Ishikawa (cell line): Measurements from ENCODE around the gene MAK.

Experiments used
- EGR1 ChIP-seq: IDR thresholded peaks from 2 replicates; pipeline ENCODE4 v1.6.1; 2012
- TAF1 ChIP-seq: IDR thresholded peaks from 2 replicates; pipeline ENCODE4 v1.6.1; 2012; ENCODE audit warnings: low read depth, mild to moderate bottlenecking
- ZBTB7A ChIP-seq: IDR thresholded peaks from 2 replicates; pipeline ENCODE4 v1.6.1; 2012; ENCODE audit warnings: low read depth
- TF ChIP-seq, protein P1 (sequence below): IDR thresholded peaks from 2 replicates; pipeline ENCODE4 v1.6.1; 2012
- TF ChIP-seq, protein P2 (sequence below): IDR thresholded peaks from 2 replicates; pipeline ENCODE4 v1.6.1; 2012; ENCODE audit warnings: low read depth, mild to moderate bottlenecking

DNA sequence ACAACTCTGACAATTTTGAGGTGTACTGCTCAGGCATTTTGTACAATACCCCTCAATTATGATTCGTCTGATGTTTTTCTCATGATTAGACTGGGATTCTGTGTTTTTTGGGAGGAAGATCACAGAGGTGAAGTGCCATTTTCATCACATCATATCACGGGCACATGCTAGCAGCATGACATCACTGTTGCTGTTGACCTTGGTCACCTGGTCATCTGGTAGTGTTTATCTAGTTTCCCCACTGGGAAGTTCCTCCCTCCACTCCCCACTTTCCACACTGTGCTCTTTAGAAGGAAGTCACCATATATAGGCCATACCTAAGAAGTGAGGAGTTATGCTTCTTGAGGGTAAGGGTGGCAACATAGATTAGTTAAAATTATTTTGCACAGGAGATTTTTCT is 22.7 kb upstream of the MAK start:
- TF ChIP-seq EGR1 (no peak), TAF1 (no peak), ZBTB7A (no peak)
- TF ChIP-seq, protein P1, sequence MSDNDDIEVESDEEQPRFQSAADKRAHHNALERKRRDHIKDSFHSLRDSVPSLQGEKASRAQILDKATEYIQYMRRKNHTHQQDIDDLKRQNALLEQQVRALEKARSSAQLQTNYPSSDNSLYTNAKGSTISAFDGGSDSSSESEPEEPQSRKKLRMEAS, result no peak
- TF ChIP-seq, protein P2, sequence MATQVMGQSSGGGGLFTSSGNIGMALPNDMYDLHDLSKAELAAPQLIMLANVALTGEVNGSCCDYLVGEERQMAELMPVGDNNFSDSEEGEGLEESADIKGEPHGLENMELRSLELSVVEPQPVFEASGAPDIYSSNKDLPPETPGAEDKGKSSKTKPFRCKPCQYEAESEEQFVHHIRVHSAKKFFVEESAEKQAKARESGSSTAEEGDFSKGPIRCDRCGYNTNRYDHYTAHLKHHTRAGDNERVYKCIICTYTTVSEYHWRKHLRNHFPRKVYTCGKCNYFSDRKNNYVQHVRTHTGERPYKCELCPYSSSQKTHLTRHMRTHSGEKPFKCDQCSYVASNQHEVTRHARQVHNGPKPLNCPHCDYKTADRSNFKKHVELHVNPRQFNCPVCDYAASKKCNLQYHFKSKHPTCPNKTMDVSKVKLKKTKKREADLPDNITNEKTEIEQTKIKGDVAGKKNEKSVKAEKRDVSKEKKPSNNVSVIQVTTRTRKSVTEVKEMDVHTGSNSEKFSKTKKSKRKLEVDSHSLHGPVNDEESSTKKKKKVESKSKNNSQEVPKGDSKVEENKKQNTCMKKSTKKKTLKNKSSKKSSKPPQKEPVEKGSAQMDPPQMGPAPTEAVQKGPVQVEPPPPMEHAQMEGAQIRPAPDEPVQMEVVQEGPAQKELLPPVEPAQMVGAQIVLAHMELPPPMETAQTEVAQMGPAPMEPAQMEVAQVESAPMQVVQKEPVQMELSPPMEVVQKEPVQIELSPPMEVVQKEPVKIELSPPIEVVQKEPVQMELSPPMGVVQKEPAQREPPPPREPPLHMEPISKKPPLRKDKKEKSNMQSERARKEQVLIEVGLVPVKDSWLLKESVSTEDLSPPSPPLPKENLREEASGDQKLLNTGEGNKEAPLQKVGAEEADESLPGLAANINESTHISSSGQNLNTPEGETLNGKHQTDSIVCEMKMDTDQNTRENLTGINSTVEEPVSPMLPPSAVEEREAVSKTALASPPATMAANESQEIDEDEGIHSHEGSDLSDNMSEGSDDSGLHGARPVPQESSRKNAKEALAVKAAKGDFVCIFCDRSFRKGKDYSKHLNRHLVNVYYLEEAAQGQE, result no peak
